ENCODE data around the gene PAK1IP1. TPM values are rescaled to one million over a fixed set of nuclear protein-coding genes. Genes with fewer than 3 reads are reported as not detected.
"Not testable (repeated sequence)": the region's sequence is repeated elsewhere in the genome, so short reads cannot be mapped to it uniquely, and the experiment has no call there.

Gene PAK1IP1
- total RNA-seq, 6 experiments from 2014 or later: 18.2 to 23.1 (median 19.4) TPM

- no peaks in the 10 kb centered on the region for H3K36me3 Mint-ChIP-seq (ENCODE audit: low read depth)
- no peak for TF ChIP-seq CTCF (IDR thresholded peaks at IDR 0.05)
- no peak overlapping the region for H3K4me3 Mint-ChIP-seq
- peaks cover 15% of the 10 kb centered on the region for H3K27me3 Mint-ChIP-seq (ENCODE audit: insufficient read depth)
- no peaks in the 10 kb centered on the region for H3K4me1 Mint-ChIP-seq (ENCODE audit: low read depth)
- peaks cover 7% of the 10 kb centered on the region for H3K9me3 Mint-ChIP-seq
- no peak for DNase-seq
- H3K27ac Mint-ChIP-seq: no peak overlapping the region
Observed at GRCh38 chr6:10662207-10662606, 32.6 kb upstream of the PAK1IP1 start.

GRCh38 chr6:10662742-10663141 lies 32.0 kb upstream of the PAK1IP1 start:
- peaks cover 15% of the 10 kb centered on the region for H3K27me3 Mint-ChIP-seq (ENCODE audit: insufficient read depth)
- H3K36me3 Mint-ChIP-seq (ENCODE audit: low read depth): no peaks in the 10 kb centered on the region
- no peak overlapping the region for H3K27ac Mint-ChIP-seq
- H3K4me1 Mint-ChIP-seq (ENCODE audit: low read depth): no peaks in the 10 kb centered on the region
- no peak for DNase-seq
- H3K9me3 Mint-ChIP-seq: peaks cover 7% of the 10 kb centered on the region
- no peak for TF ChIP-seq CTCF (IDR thresholded peaks at IDR 0.05)
- H3K4me3 Mint-ChIP-seq: no peak overlapping the region

GRCh38 chr6:10665595-10665994 lies 29.2 kb upstream of the PAK1IP1 start:
- not testable (repeated sequence) for H3K27ac Mint-ChIP-seq; H3K4me1 Mint-ChIP-seq (ENCODE audit: low read depth)
- H3K27me3 Mint-ChIP-seq (ENCODE audit: insufficient read depth): peaks cover 21% of the 10 kb centered on the region

GRCh38 chr6:10668126-10668917 lies 26.4 kb upstream of the PAK1IP1 start:
- TF ChIP-seq CTCF (IDR thresholded peaks at IDR 0.05): no peak
- no peaks in the 10 kb centered on the region for H3K36me3 Mint-ChIP-seq (ENCODE audit: low read depth)
- no peaks in the 10 kb centered on the region; the same call in 1 of the 2 replicates for H3K9me3 Mint-ChIP-seq
- peaks cover 13% of the 10 kb centered on the region for H3K27me3 Mint-ChIP-seq (ENCODE audit: insufficient read depth)
- no peaks in the 10 kb centered on the region for H3K4me1 Mint-ChIP-seq (ENCODE audit: low read depth)
- no peak overlapping the region for H3K27ac Mint-ChIP-seq
- H3K4me3 Mint-ChIP-seq: no peak overlapping the region
- DNase-seq: no peak

More at GRCh38 chr6:10665595-10665994, 29.2 kb upstream of the PAK1IP1 start:
- not testable (repeated sequence) for H3K9me3 Mint-ChIP-seq; H3K36me3 Mint-ChIP-seq (ENCODE audit: low read depth); H3K4me3 Mint-ChIP-seq; DNase-seq

GRCh38 chr6:10676403-10676802 lies 18.4 kb upstream of the PAK1IP1 start:
- TF ChIP-seq CTCF (IDR thresholded peaks at IDR 0.05): no peak
- no peak for DNase-seq
- Mint-ChIP-seq H3K27me3 (ENCODE audit: insufficient read depth) (peaks cover 10% of the 10 kb centered on the region), H3K4me3 (no peak overlapping the region), H3K36me3 (ENCODE audit: low read depth) (no peaks in the 10 kb centered on the region), H3K9me3 (no peaks in the 10 kb centered on the region), H3K4me1 (ENCODE audit: low read depth) (no peaks in the 10 kb centered on the region), H3K27ac (no peak overlapping the region)

- Mint-ChIP-seq H3K4me1 (ENCODE audit: low read depth) (no peaks in the 10 kb centered on the region), H3K4me3 (no peak overlapping the region), H3K27me3 (ENCODE audit: insufficient read depth) (peaks cover 2% of the 10 kb centered on the region), H3K9me3 (no peaks in the 10 kb centered on the region), H3K36me3 (ENCODE audit: low read depth) (no peaks in the 10 kb centered on the region), H3K27ac (no peak overlapping the region)
- DNase-seq: no peak
- no peak for TF ChIP-seq CTCF (IDR thresholded peaks at IDR 0.05)
Observed at GRCh38 chr6:10678456-10678855, 16.3 kb upstream of the PAK1IP1 start.

Data from HFFc6 (cell line).